KMS-11 (cell line): ENCODE data around the gene PRPF40A.
A peak's percentile ranks its signal among the peaks of the same experiment; 100 is the strongest.

Experiments used
- H2AFZ ChIP-seq: fragments of 200-600 bp; sonication (generic); 2 replicates; pipeline ENCODE4 v1.6.1; 2016; ENCODE audit warnings: antibody characterized with exemption, mixed run types, low read depth
- H3K27ac ChIP-seq: fragments of 200-600 bp; sonication (generic); 2 replicates; pipeline ENCODE4 v1.6.1; 2016; ENCODE audit warnings: mild to moderate bottlenecking, mixed run types
- H3K27me3 ChIP-seq: fragments of 200-600 bp; sonication (generic); 2 replicates; pipeline ENCODE4 v1.6.1; 2017; ENCODE audit warnings: mild to moderate bottlenecking, low read depth, mixed run types, moderate library complexity; ENCODE audit not compliant: insufficient read depth
- H3K36me3 ChIP-seq: fragments of 200-600 bp; sonication (generic); 2 replicates; pipeline ENCODE4 v1.6.1; 2017; ENCODE audit warnings: mild to moderate bottlenecking, mixed run types; ENCODE audit not compliant: insufficient read depth
- H3K4me1 ChIP-seq: fragments of 200-600 bp; sonication (generic); 2 replicates; pipeline ENCODE4 v1.6.1; 2016; ENCODE audit warnings: mild to moderate bottlenecking, low read depth, mixed run types; ENCODE audit not compliant: poor library complexity, severe bottlenecking
- H3K4me2 ChIP-seq: fragments of 200-600 bp; sonication (generic); 2 replicates; pipeline ENCODE4 v1.7.0; 2016; ENCODE audit warnings: mild to moderate bottlenecking, mixed run types
- H3K4me3 ChIP-seq: fragments of 200-600 bp; sonication (generic); IDR thresholded peaks from 2 replicates; pipeline ENCODE4 v1.6.1; 2017; ENCODE audit warnings: low read depth, low read length, mixed read lengths; ENCODE audit not compliant: insufficient read depth
- H3K79me2 ChIP-seq: fragments of 200-600 bp; sonication (generic); 2 replicates; pipeline ENCODE4 v1.6.1; 2016; ENCODE audit warnings: low read depth, mixed run types; ENCODE audit not compliant: insufficient read depth
- H3K9ac ChIP-seq: fragments of 200-600 bp; sonication (generic); 2 replicates; pipeline ENCODE4 v1.6.1; 2016; ENCODE audit warnings: mild to moderate bottlenecking, mixed run types
- H4K20me1 ChIP-seq: fragments of 200-600 bp; sonication (generic); 2 replicates; pipeline ENCODE4 v1.6.1; 2016; ENCODE audit warnings: mild to moderate bottlenecking, mixed run types; ENCODE audit not compliant: insufficient read depth
- TF ChIP-seq, protein P1 (sequence below): fragments of 200-600 bp; sonication (generic); conservative IDR thresholded peaks from 2 replicates; pipeline ENCODE4 v1.6.1; 2017; ENCODE audit warnings: low read depth, mild to moderate bottlenecking, antibody characterized with exemption, low read length, moderate library complexity, mixed read lengths

The PRPF40A gene

DNA sequence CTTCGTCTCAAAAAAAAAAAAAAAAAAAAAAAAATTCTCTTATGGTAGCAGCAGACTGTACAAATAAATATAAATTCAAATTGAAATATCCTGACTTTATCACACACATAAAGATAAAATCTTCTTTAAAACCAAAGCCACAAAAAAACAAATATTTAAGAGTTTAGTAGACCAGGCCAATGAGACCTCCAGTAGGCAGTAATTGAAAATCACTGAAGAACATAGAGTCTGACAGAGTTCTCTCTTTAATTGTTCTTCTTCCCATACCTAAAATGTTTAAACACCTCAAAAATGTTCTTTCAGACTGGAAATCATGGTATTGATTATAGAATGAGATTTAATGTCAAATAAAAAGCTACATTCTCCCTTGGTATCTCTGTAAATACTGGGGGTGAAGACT lies 20.8 kb downstream of the PRPF40A start:
- no peak overlapping the region for H3K27ac ChIP-seq

DNA sequence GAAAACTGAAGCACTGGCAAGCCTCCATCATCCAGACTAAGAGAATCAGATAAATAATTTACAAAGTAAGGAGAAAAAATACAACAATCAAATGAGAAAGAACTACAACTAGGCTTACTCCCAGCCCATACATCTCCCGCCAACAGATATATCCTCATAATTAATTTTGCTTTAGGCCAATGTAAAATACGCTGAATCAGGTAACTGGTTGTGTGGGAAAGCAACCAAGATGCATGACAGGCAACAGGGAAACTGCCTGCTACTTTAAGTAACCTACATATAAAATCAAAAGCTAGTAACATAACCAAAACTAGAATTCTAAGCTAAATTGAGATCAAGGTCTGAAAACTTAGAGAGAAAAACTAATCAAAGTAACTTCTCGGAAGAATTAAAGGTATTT lies 21.5 kb downstream of the PRPF40A start:
- H3K9ac ChIP-seq: no peak overlapping the region
- H3K4me3 ChIP-seq: no peak overlapping the region
- peaks cover 41% of the 10 kb centered on the region for H4K20me1 ChIP-seq
- no peaks in the 10 kb centered on the region for H3K27me3 ChIP-seq
- H3K36me3 ChIP-seq: no peaks in the 10 kb centered on the region
- peaks cover 68% of the 10 kb centered on the region for H3K4me1 ChIP-seq
- H3K4me2 ChIP-seq: no peak overlapping the region; the same call in 1 of the 2 replicates
- TF ChIP-seq, protein P1, sequence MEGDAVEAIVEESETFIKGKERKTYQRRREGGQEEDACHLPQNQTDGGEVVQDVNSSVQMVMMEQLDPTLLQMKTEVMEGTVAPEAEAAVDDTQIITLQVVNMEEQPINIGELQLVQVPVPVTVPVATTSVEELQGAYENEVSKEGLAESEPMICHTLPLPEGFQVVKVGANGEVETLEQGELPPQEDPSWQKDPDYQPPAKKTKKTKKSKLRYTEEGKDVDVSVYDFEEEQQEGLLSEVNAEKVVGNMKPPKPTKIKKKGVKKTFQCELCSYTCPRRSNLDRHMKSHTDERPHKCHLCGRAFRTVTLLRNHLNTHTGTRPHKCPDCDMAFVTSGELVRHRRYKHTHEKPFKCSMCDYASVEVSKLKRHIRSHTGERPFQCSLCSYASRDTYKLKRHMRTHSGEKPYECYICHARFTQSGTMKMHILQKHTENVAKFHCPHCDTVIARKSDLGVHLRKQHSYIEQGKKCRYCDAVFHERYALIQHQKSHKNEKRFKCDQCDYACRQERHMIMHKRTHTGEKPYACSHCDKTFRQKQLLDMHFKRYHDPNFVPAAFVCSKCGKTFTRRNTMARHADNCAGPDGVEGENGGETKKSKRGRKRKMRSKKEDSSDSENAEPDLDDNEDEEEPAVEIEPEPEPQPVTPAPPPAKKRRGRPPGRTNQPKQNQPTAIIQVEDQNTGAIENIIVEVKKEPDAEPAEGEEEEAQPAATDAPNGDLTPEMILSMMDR: no peak
- no peak overlapping the region; the same call in 1 of the 2 replicates for H3K27ac ChIP-seq
- peaks cover 86% of the 10 kb centered on the region for H3K79me2 ChIP-seq
- H2AFZ ChIP-seq: no peak overlapping the region

More for the DNA sequence above, 20.8 kb downstream of the PRPF40A start:
- Histone ChIP-seq H3K36me3 (no peaks in the 10 kb centered on the region), H2AFZ (no peak overlapping the region), H3K9ac (no peak overlapping the region), H3K79me2 (peaks cover 86% of the 10 kb centered on the region), H3K27me3 (no peaks in the 10 kb centered on the region), H4K20me1 (peaks cover 41% of the 10 kb centered on the region), H3K4me3 (no peak overlapping the region), H3K4me2 (no peak overlapping the region), H3K4me1 (peaks cover 61% of the 10 kb centered on the region)
- TF ChIP-seq, protein P1: no peak

DNA sequence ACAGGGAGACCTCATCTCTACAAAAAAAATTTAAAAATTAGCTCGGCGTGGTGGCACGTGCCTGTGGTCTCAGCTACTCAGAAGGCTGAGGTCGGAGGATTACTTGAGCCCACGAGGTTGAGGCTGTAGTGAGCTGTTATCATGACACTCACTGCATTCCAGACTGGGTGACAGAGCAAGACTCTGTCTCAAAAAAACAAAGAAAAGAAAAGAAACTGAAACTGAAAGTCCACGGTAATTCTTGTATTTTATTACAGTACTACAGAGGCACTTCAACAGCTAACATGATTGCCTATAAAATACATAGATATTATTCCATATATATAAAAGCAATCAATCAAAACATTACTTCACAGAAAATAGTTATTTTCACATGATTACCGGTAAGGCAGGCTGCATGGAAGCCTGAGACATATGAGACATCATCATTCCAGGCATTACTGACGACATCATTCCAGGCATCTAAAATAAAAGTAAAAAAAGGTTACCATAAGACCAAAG lies 23.1 kb downstream of the PRPF40A start:
- H3K79me2 ChIP-seq: peaks cover 73% of the 10 kb centered on the region
- peak overlapping the region; percentile 70 for H3K27ac ChIP-seq
- H3K4me2 ChIP-seq: peak overlapping the region; percentile 71
- no peaks in the 10 kb centered on the region for H3K27me3 ChIP-seq
- H3K36me3 ChIP-seq: no peaks in the 10 kb centered on the region
- peaks cover 70% of the 10 kb centered on the region for H3K4me1 ChIP-seq
- H3K4me3 ChIP-seq: no peak overlapping the region
- no peak overlapping the region for H2AFZ ChIP-seq
- TF ChIP-seq, protein P1: no peak
- H3K9ac ChIP-seq: peak overlapping the region; percentile 33
- H4K20me1 ChIP-seq: peaks cover 27% of the 10 kb centered on the region; the same call in 1 of the 2 replicates

DNA sequence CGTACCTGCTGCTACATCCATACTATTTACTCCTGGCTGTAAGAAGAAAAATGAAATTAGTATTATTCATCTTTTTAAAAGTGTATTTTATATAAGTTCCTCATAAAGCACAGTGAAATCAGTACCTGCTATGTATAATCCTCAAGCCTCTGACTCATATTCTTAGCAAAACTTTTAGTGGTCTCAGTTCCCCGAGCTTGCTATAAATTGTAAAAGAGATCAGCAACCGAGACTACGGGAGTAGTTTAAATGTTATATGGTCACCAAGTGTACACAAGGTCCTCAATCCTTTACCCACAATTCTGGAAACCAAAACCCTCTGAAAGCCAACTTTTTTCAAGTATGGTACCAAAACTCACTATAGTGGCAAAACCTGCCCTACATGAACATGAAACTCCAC lies 24.2 kb downstream of the PRPF40A start:
- TF ChIP-seq, protein P1: no peak
- Histone ChIP-seq H3K36me3 (no peaks in the 10 kb centered on the region), H3K4me2 (peak overlapping the region; percentile 71)

More for the DNA sequence above, 24.2 kb downstream of the PRPF40A start:
- Histone ChIP-seq H3K27me3 (no peaks in the 10 kb centered on the region), H3K27ac (peak overlapping the region; percentile 70), H3K4me3 (no peak overlapping the region), H3K9ac (no peak overlapping the region), H4K20me1 (0 out of 2 replicates have a peak, but pooled peaks cover 17% of the 10 kb centered on the region), H2AFZ (no peak overlapping the region), H3K79me2 (peaks cover 72% of the 10 kb centered on the region), H3K4me1 (peaks cover 67% of the 10 kb centered on the region)
